ENCODE measurements around the gene CIB1. TPM values are rescaled to one million over a fixed set of nuclear protein-coding genes. Genes with fewer than 3 reads are reported as not detected.

Gene CIB1
- total RNA-seq, 4 donors from 2014 or later = 15.5 to 43.4 (median 30.7) TPM

GRCh38 chr15:90211009-90211408 lies 22.7 kb downstream of the CIB1 start:
- H3K27ac ChIP-seq = no peak overlapping the region
- no peaks in the 10 kb centered on the region for H3K36me3 ChIP-seq
- in situ Hi-C loops (cut with MboI; ENCODE audit: low sequenced_read_pairs in 4 of 4) = loop anchor here in 2 of 4 donors (5.0 to 25.0 kb wide), 2 partner anchors 44 to 299 kb away; partner anchors contain the start of gene ARPIN (in 1 of the 2)
- DNase-seq = no peak
- no peaks in the 10 kb centered on the region for H3K27me3 ChIP-seq
- no peaks in the 10 kb centered on the region for H3K4me1 ChIP-seq
- TF ChIP-seq CTCF (IDR thresholded peaks at IDR 0.05 in 4 of 5, conservative IDR thresholded peaks at IDR 0.05 in 1 of 5) (no peak), POLR2A (IDR thresholded peaks at IDR 0.05) (no peak)
- H3K4me3 ChIP-seq = no peak overlapping the region
- intact Hi-C loops (cut with DNase I; ENCODE audit: low total_unique reads) = no loop called here
- ATAC-seq = no peak
- H3K9me3 ChIP-seq = no peaks in the 10 kb centered on the region

GRCh38 chr15:90210593-90210992 lies 23.1 kb downstream of the CIB1 start:
- Histone ChIP-seq H3K4me1 (no peaks in the 10 kb centered on the region), H3K36me3 (no peaks in the 10 kb centered on the region), H3K27ac (no peak overlapping the region), H3K9me3 (no peaks in the 10 kb centered on the region), H3K27me3 (no peaks in the 10 kb centered on the region), H3K4me3 (no peak overlapping the region)
- intact Hi-C loops (cut with DNase I; ENCODE audit: low total_unique reads) (no loop called here), in situ Hi-C loops (cut with MboI; ENCODE audit: low sequenced_read_pairs in 4 of 4) (loop anchor here in 2 of 4 donors (5.0 to 25.0 kb wide), 2 partner anchors 43 to 298 kb away; partner anchors contain the start of gene ARPIN (in 1 of the 2))
- DNase-seq = no peak
- ATAC-seq = no peak
- TF ChIP-seq CTCF (IDR thresholded peaks at IDR 0.05 in 4 of 5, conservative IDR thresholded peaks at IDR 0.05 in 1 of 5) = no peak
- no peak for TF ChIP-seq POLR2A (IDR thresholded peaks at IDR 0.05)

GRCh38 chr15:90209591-90209990 lies 24.1 kb downstream of the CIB1 start:
- ATAC-seq (no peak), DNase-seq (no peak)
- TF ChIP-seq CTCF (IDR thresholded peaks at IDR 0.05 in 4 of 5, conservative IDR thresholded peaks at IDR 0.05 in 1 of 5) (no peak), POLR2A (IDR thresholded peaks at IDR 0.05) (no peak)
- no peak overlapping the region for H3K4me3 ChIP-seq
- H3K9me3 ChIP-seq = no peaks in the 10 kb centered on the region
- intact Hi-C loops (cut with DNase I; ENCODE audit: low total_unique reads) (no loop called here), in situ Hi-C loops (cut with MboI; ENCODE audit: low sequenced_read_pairs in 4 of 4) (loop anchor here in 1 of 4 donors (25.0 kb wide), 1 partner anchor 297 kb away; the partner anchor contains the start of gene ARPIN)
- H3K36me3 ChIP-seq = no peaks in the 10 kb centered on the region
- no peaks in the 10 kb centered on the region for H3K27me3 ChIP-seq
- no peaks in the 10 kb centered on the region for H3K4me1 ChIP-seq
- H3K27ac ChIP-seq = no peak overlapping the region

GRCh38 chr15:90208356-90208755 lies 25.4 kb downstream of the CIB1 start:
- no peak for TF ChIP-seq CTCF (IDR thresholded peaks at IDR 0.05 in 4 of 5, conservative IDR thresholded peaks at IDR 0.05 in 1 of 5)
- TF ChIP-seq POLR2A (IDR thresholded peaks at IDR 0.05) = no peak
- Histone ChIP-seq H3K4me3 (no peak overlapping the region), H3K4me1 (no peaks in the 10 kb centered on the region), H3K36me3 (no peaks in the 10 kb centered on the region), H3K27ac (no peak overlapping the region), H3K27me3 (no peaks in the 10 kb centered on the region), H3K9me3 (no peaks in the 10 kb centered on the region)
- no peak for DNase-seq
- intact Hi-C loops (cut with DNase I; ENCODE audit: low total_unique reads) = no loop called here
- in situ Hi-C loops (cut with MboI; ENCODE audit: low sequenced_read_pairs in 4 of 4) = loop anchor here in 1 of 4 donors (25.0 kb wide), 1 partner anchor 296 kb away; the partner anchor contains the start of gene ARPIN
- ATAC-seq = no peak

GRCh38 chr15:90207252-90207651 lies 26.5 kb downstream of the CIB1 start:
- Histone ChIP-seq H3K9me3 (no peaks in the 10 kb centered on the region), H3K4me3 (no peak overlapping the region), H3K27me3 (no peaks in the 10 kb centered on the region), H3K27ac (no peak overlapping the region), H3K36me3 (no peaks in the 10 kb centered on the region), H3K4me1 (peaks cover 1 to 3% of the 10 kb centered on the region in 2 donors)
- in situ Hi-C loops (cut with MboI; ENCODE audit: low sequenced_read_pairs in 4 of 4) (loop anchor here in 1 of 4 donors (25.0 kb wide), 1 partner anchor 295 kb away; the partner anchor contains the start of gene ARPIN), intact Hi-C loops (cut with DNase I; ENCODE audit: low total_unique reads) (no loop called here)
- no peak for DNase-seq
- no peak for ATAC-seq
- no peak for TF ChIP-seq CTCF (IDR thresholded peaks at IDR 0.05 in 4 of 5, conservative IDR thresholded peaks at IDR 0.05 in 1 of 5)
- TF ChIP-seq POLR2A (IDR thresholded peaks at IDR 0.05) = no peak

Data from gastrocnemius medialis (tissue), 4 donors.